ENCODE results near the gene HK2. TPM values are rescaled to one million over a fixed set of nuclear protein-coding genes. Genes with fewer than 3 reads are reported as not detected.

Gene HK2
- total RNA-seq, 1 donor from 2014 or later, result 16.9 TPM

DNA sequence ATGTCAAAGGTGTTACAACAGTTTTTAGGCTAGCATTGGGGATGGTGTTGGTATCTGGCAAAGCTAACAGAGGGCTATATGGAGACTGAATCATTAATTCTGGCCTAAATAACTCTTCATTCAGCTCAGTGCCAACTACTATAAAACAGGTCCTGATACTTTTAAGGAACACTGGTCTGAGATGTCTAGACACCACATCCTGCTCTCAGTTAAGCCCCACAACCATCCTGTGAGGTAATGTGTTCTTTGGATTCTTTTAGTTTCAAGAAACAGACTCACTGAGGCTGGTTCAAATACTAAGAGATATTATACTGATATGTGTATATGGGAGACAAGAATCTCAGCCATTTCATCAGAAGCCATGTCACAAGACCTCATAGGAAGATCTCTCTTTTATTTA, 14.2 kb upstream of the HK2 start:
- Mint-ChIP-seq H3K36me3 (no peaks in the 10 kb centered on the region), H3K4me3 (no peak overlapping the region), H3K4me1 (peaks cover 9% of the 10 kb centered on the region), H3K27ac (no peak overlapping the region), H3K9me3 (no peaks in the 10 kb centered on the region), H3K27me3 (ENCODE audit: low read depth) (peaks cover 3% of the 10 kb centered on the region)
- DNase-seq (ENCODE audit: low spot score in 2 of 2, unreplicated experiment in 2 of 2), result no peak
- TF ChIP-seq, protein P1, sequence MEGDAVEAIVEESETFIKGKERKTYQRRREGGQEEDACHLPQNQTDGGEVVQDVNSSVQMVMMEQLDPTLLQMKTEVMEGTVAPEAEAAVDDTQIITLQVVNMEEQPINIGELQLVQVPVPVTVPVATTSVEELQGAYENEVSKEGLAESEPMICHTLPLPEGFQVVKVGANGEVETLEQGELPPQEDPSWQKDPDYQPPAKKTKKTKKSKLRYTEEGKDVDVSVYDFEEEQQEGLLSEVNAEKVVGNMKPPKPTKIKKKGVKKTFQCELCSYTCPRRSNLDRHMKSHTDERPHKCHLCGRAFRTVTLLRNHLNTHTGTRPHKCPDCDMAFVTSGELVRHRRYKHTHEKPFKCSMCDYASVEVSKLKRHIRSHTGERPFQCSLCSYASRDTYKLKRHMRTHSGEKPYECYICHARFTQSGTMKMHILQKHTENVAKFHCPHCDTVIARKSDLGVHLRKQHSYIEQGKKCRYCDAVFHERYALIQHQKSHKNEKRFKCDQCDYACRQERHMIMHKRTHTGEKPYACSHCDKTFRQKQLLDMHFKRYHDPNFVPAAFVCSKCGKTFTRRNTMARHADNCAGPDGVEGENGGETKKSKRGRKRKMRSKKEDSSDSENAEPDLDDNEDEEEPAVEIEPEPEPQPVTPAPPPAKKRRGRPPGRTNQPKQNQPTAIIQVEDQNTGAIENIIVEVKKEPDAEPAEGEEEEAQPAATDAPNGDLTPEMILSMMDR (IDR thresholded peaks at IDR 0.05; ENCODE audit: unreplicated experiment), result no peak

DNA sequence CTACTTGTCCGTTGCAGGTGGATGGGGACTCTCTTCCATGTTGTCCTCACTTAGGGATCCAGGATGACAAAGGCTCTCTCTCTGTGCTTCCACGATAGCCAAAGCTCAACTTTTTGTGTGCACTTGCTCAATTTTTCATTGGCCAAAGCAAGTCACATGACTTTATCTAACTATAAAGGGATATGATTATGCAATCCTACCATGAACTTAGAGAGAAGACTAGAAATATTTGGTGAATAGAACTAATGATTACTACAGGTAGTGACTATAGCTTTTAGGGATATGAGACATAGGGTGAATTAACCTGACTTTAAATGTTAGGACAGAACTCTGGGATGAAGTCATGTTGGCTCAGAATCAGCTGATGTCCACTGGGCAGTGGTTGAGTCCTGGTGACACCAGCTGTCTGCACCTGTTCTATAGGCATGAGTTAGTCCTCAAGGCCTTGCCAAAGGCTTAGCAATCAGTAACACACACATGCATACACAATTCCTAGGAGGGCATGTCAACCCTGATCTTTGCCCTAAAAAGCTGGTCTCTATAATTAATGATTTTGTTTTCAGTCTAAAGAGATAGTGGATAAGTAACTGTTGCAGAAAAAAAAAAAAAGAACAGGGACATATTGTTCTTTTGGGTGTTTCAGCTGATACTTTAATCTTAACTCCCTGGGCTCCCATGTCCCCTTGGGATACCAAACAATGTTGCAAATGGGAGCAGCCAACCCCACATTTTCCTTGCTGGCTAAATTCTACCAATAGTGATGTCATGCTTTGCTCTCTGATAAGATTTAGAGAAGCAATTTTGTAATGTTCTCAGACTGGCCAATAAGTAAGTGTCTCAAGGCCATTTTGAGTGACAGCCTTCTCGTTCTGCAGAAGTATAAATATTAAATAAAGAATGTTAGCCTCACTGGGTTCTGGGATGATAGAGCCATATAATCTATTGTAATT, 12.5 kb upstream of the HK2 start:
- Mint-ChIP-seq H3K9me3 (no peaks in the 10 kb centered on the region), H3K4me1 (peaks cover 9% of the 10 kb centered on the region), H3K36me3 (no peaks in the 10 kb centered on the region), H3K27ac (no peak overlapping the region), H3K4me3 (no peak overlapping the region), H3K27me3 (ENCODE audit: low read depth) (peaks cover under 1% of the 10 kb centered on the region)
- DNase-seq (ENCODE audit: low spot score in 2 of 2, unreplicated experiment in 2 of 2), result no peak
- TF ChIP-seq, protein P1 (IDR thresholded peaks at IDR 0.05; ENCODE audit: unreplicated experiment), result no peak

DNA sequence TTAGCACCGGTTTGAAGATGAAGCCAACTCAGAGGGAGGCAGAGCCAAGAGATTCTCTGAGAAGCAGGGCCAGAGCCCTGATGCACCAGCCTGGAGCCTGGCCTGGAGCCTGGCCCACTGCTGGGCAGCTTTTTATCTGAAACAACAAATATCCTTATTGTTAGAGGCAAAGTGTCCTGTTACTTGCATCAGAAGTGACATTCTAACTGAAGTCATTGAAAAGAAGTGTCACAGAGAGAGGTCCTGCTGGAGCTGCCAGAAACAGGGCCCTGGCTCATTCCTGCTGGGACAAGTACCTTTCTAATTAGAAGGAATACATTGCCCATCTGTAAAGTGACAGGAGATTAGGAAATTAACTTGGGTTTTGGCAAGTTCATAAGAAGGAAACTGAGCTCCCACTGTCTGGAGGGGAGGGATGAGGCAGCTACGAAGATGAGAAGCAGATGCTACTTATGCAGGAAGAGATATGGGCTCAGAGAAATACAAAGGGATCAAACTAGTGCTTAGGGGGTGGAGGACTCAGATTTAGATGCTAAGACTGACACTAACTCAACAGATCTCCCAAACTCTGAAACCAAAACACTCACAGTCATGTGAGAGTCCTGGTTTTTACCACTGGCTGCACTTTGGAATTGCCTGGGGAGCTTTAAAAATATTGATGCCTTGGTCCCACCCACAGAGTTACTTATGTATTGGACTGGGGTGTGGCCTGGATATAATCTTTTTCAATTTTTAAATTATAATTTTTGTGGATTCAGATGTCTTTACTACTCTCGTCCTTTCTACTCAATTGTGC, 11.0 kb upstream of the HK2 start:
- Mint-ChIP-seq H3K27ac (no peak overlapping the region), H3K9me3 (no peaks in the 10 kb centered on the region), H3K4me1 (no peaks in the 10 kb centered on the region), H3K4me3 (no peak overlapping the region), H3K27me3 (ENCODE audit: low read depth) (peaks cover 7% of the 10 kb centered on the region), H3K36me3 (no peaks in the 10 kb centered on the region)
- TF ChIP-seq, protein P1 (IDR thresholded peaks at IDR 0.05; ENCODE audit: unreplicated experiment), result no peak
- no peak for DNase-seq (ENCODE audit: low spot score in 2 of 2, unreplicated experiment in 2 of 2)

- Mint-ChIP-seq H3K27me3 (ENCODE audit: low read depth) (peaks cover 14% of the 10 kb centered on the region), H3K27ac (no peak overlapping the region), H3K4me3 (no peak overlapping the region), H3K36me3 (no peaks in the 10 kb centered on the region), H3K4me1 (no peaks in the 10 kb centered on the region), H3K9me3 (no peaks in the 10 kb centered on the region)
- no peak for DNase-seq (ENCODE audit: low spot score in 2 of 2, unreplicated experiment in 2 of 2)
- TF ChIP-seq, protein P1 (IDR thresholded peaks at IDR 0.05; ENCODE audit: unreplicated experiment), result no peak
Observed at GRCh38 chr2:74824679-74825078, 9.2 kb upstream of the HK2 start.

- H3K4me3 Mint-ChIP-seq, result no peak overlapping the region
- no peak for DNase-seq (ENCODE audit: low spot score in 2 of 2, unreplicated experiment in 2 of 2)
- H3K4me1 Mint-ChIP-seq, result no peaks in the 10 kb centered on the region
- H3K9me3 Mint-ChIP-seq, result peaks cover 3% of the 10 kb centered on the region
- TF ChIP-seq, protein P1 (IDR thresholded peaks at IDR 0.05; ENCODE audit: unreplicated experiment), result no peak
- H3K27me3 Mint-ChIP-seq (ENCODE audit: low read depth), result peaks cover 36% of the 10 kb centered on the region
- H3K36me3 Mint-ChIP-seq, result no peaks in the 10 kb centered on the region
- H3K27ac Mint-ChIP-seq, result no peak overlapping the region
Observed at GRCh38 chr2:74828543-74828942, 5.4 kb upstream of the HK2 start.

All from mesothelial cell of epicardium (in vitro differentiated cells).